Left lung (tissue), 10 donors: Measurements from ENCODE around the gene SVIL. TPM values are rescaled to one million over a fixed set of nuclear protein-coding genes. Genes with fewer than 3 reads are reported as not detected.

ENCODE experiments used
- ATAC-seq: fragments of 200-7000 bp; cut with Tn5 transposase; one replicate; pipeline ENCODE4 v1.9.1; 2020; ENCODE audit warnings: moderate library complexity
- DNase-seq, 4 donors: peaks; one replicate each; pipeline ENCODE4 v3.0.0-alpha.2; 2013 to 2020
- H3K27ac ChIP-seq, 2 donors: fragments of 200-600 bp; sonication (generic) in 1 of 2; one replicate each; pipeline versions ENCODE4 v1.5.0 to v1.8.0; 2020 to 2021
- H3K27me3 ChIP-seq, 2 donors: fragments of 200-600 bp; sonication (generic) in 1 of 2; one replicate each; pipeline versions ENCODE4 v1.5.0 to v1.8.0; 2020 to 2021
- H3K36me3 ChIP-seq, 2 donors: fragments of 200-600 bp; sonication (generic) in 1 of 2; one replicate each; pipeline versions ENCODE4 v1.5.0 to v1.8.0; 2020 to 2021
- H3K4me1 ChIP-seq, 2 donors: fragments of 200-600 bp; one replicate each; pipeline ENCODE4 v1.8.0; 2021
- H3K4me3 ChIP-seq, 2 donors: fragments of 200-600 bp; sonication (generic) in 1 of 2; one replicate each; pipeline versions ENCODE4 v1.5.0 to v1.8.0; 2020 to 2021; ENCODE audit warnings: mild to moderate bottlenecking in 1 of 2
- H3K9me3 ChIP-seq, 2 donors: fragments of 200-600 bp; sonication (generic) in 1 of 2; one replicate each; pipeline versions ENCODE4 v1.5.0 to v1.8.0; 2020 to 2021
- CTCF ChIP-seq, 2 donors: fragments of 200-600 bp; sonication (generic) in 1 of 2; IDR thresholded peaks; one replicate each; pipeline versions ENCODE4 v1.5.0 to v1.8.0; 2021; ENCODE audit warnings: antibody characterized with exemption in 2 of 2
- intact Hi-C, 2 donors: fragments of 100-400 bp; cut with DNase I; formaldehyde crosslinking; loops; one replicate each; pipeline versions ENCODE4 v1.11.2 to v1.14.2; 2022
- polyA plus RNA-seq, 6 donors: library from polyadenylated mRNA; unstranded; fragments of 120-200 nt; gene quantifications; one replicate each; pipeline ENCODE4 v1.2.1, GENCODE V29; 2013; ENCODE audit not compliant: insufficient read length in 6 of 6
- total RNA-seq, 2 donors: library from RNA; stranded (reverse); fragmentation: NEBNext Ultra II Directional; extraction: Animal tissue kit (Norgen Biotek cat#: 25700); gene quantifications; one replicate each; pipeline ENCODE4 v1.2.1, GENCODE V29; 2021
- donor health status: DM: no; HTN: yes; CAD: no.
- donor health status: DM: no; HTN: no; CAD: no.

The SVIL gene
- total and polyA plus RNA-seq, 8 donors, result 49.3 to 103 (median 54.9) TPM

- TF ChIP-seq CTCF (IDR thresholded peaks at IDR 0.05), result no peak
- H3K4me3 ChIP-seq, result no peak overlapping the region
These were observed 89.6 kb downstream of the SVIL start for GRCh38 chr10:29545122-29545521.

GRCh38 chr10:29543715-29544114 lies 91.1 kb downstream of the SVIL start:
- no peaks in the 10 kb centered on the region for H3K4me1 ChIP-seq
- H3K36me3 ChIP-seq, result peaks cover 0 to 31% of the 10 kb centered on the region in 2 donors
- intact Hi-C loops, result no loop called here
- no peak overlapping the region for H3K4me3 ChIP-seq
- H3K27me3 ChIP-seq, result no peaks in the 10 kb centered on the region
- no peaks in the 10 kb centered on the region for H3K9me3 ChIP-seq
- TF ChIP-seq CTCF (IDR thresholded peaks at IDR 0.05), result no peak
- DNase-seq (no peak), ATAC-seq (no peak)
- H3K27ac ChIP-seq, result no peak overlapping the region

More at GRCh38 chr10:29545122-29545521, 89.6 kb downstream of the SVIL start:
- no peak overlapping the region for H3K27ac ChIP-seq
- no peaks in the 10 kb centered on the region for H3K27me3 ChIP-seq
- H3K9me3 ChIP-seq, result no peaks in the 10 kb centered on the region
- intact Hi-C loops, result no loop called here
- DNase-seq, result no peak
- H3K4me1 ChIP-seq, result no peaks in the 10 kb centered on the region
- peaks cover 0 to 33% of the 10 kb centered on the region in 2 donors for H3K36me3 ChIP-seq
- ATAC-seq, result no peak

GRCh38 chr10:29542723-29543122 lies 92.0 kb downstream of the SVIL start:
- intact Hi-C loops, result no loop called here
- Histone ChIP-seq H3K9me3 (no peaks in the 10 kb centered on the region), H3K4me1 (no peaks in the 10 kb centered on the region), H3K27ac (no peak overlapping the region), H3K27me3 (no peaks in the 10 kb centered on the region), H3K4me3 (no peak overlapping the region), H3K36me3 (peaks cover 0 to 30% of the 10 kb centered on the region in 2 donors)
- ATAC-seq (no peak), DNase-seq (no peak)
- no peak for TF ChIP-seq CTCF (IDR thresholded peaks at IDR 0.05)

- Histone ChIP-seq H3K4me1 (peaks cover 0 to under 1% of the 10 kb centered on the region in 2 donors), H3K27me3 (no peaks in the 10 kb centered on the region), H3K4me3 (no peak overlapping the region), H3K36me3 (peaks cover 0 to 30% of the 10 kb centered on the region in 2 donors), H3K9me3 (no peaks in the 10 kb centered on the region), H3K27ac (no peak overlapping the region)
- no peak for ATAC-seq
- DNase-seq, result no peak
- intact Hi-C loops, result no loop called here
- TF ChIP-seq CTCF (IDR thresholded peaks at IDR 0.05), result no peak
These were observed 93.2 kb downstream of the SVIL start for GRCh38 chr10:29541422-29542210.

- H3K4me1 ChIP-seq, result peaks cover 9 to 16% of the 10 kb centered on the region in 2 donors
- TF ChIP-seq CTCF (IDR thresholded peaks at IDR 0.05), result no peak
- no peak overlapping the region for H3K27ac ChIP-seq
- intact Hi-C loops, result no loop called here
- no peaks in the 10 kb centered on the region for H3K9me3 ChIP-seq
- H3K36me3 ChIP-seq, result peaks cover 0 to 26% of the 10 kb centered on the region in 2 donors
- no peak overlapping the region for H3K4me3 ChIP-seq
- H3K27me3 ChIP-seq, result no peaks in the 10 kb centered on the region
- no peak for ATAC-seq
- DNase-seq, result no peak
These were observed 94.8 kb downstream of the SVIL start for GRCh38 chr10:29540016-29540415.
